Fibroblast of lung (primary cell): ENCODE data around the gene TCF4.

Experiments used
- CTCF ChIP-seq, 2 donors: IDR thresholded peaks in 1 of 2; conservative IDR thresholded peaks in 1 of 2; 1 replicate in 1 of 2; 2 replicates in 1 of 2; pipeline ENCODE4 v1.5.1; 2011 to 2012; ENCODE audit warnings: low read length in 2 of 2, control low read depth in 1 of 2, inconsistent platforms in 1 of 2, low read depth in 1 of 2, mild to moderate bottlenecking in 1 of 2
- EZH2 ChIP-seq: IDR thresholded peaks from 2 replicates; pipeline ENCODE4 v1.5.1; 2012; ENCODE audit warnings: low read length, control low read depth, mild to moderate bottlenecking; ENCODE audit errors: missing control alignments

- TF ChIP-seq CTCF (conservative IDR thresholded peaks at IDR 0.05 in 1 of 2, IDR thresholded peaks at IDR 0.05 in 1 of 2; ENCODE audit: low read depth in 1 of 2, low read length in 2 of 2) (no peak), EZH2 (no peak)
These were observed 174.5 kb downstream of the TCF4 start for GRCh38 chr18:55413474-55413873.
